ENCODE measurements around the gene PROSER2. TPM values are rescaled to one million over a fixed set of nuclear protein-coding genes. Genes with fewer than 3 reads are reported as not detected.

The PROSER2 gene
- total and polyA plus RNA-seq, 2 donors (not counting 3 experiments of a cell fraction or from before 2014, with no cell fraction given), result 5.9 to 22.6 TPM

GRCh38 chr10:11898372-11899066, 75.4 kb downstream of the PROSER2 start:
- Histone ChIP-seq H3K9me1 (replicated peaks; ENCODE audit: control insufficient read depth, extremely low read depth, insufficient read depth, low read length) (no peaks in the 10 kb centered on the region), H3K27ac (ENCODE audit: insufficient read depth, low read depth, low read length) (no peak overlapping the region), H3K79me2 (ENCODE audit: control insufficient read depth, insufficient read depth, low read length) (no peaks in the 10 kb centered on the region), H3K4me3 (replicated peaks in 1 of 3; ENCODE audit: insufficient read depth in 1 of 3, low read depth in 1 of 3, low read length in 3 of 3) (no peak overlapping the region), H3K9ac (replicated peaks; ENCODE audit: extremely low read depth, insufficient read depth, low read length) (no peak overlapping the region), H3K9me3 (replicated peaks; ENCODE audit: control insufficient read depth, insufficient read depth, low read length) (no peaks in the 10 kb centered on the region), H3K4me2 (ENCODE audit: insufficient read depth, low read length) (no peak overlapping the region), H4K20me1 (replicated peaks; ENCODE audit: control insufficient read depth, extremely low read depth, insufficient read depth, low read length) (no peaks in the 10 kb centered on the region), H3K36me3 (ENCODE audit: control insufficient read depth in 2 of 2, extremely low read depth in 1 of 2, insufficient read depth in 2 of 2, low read length in 2 of 2) (no peaks in the 10 kb centered on the region), H2AFZ (ENCODE audit: low read depth, low read length) (no peak overlapping the region), H3K27me3 (ENCODE audit: control insufficient read depth in 2 of 2, insufficient read depth in 2 of 2, low read length in 2 of 2) (peaks cover 3% of the 10 kb centered on the region in 2 experiments), H3K4me1 (ENCODE audit: control insufficient read depth, extremely low read depth, insufficient read depth, low read length) (no peaks in the 10 kb centered on the region)
- DNase-seq (ENCODE audit: low read depth, low spot score) (no peak), FAIRE-seq (no peak)
- POLR2A ChIA-PET, result no interaction called here
- CTCF ChIA-PET, result no interaction called here
- intact Hi-C loops (cut with micrococcal nuclease), result no loop called here
- TF ChIP-seq CTCF (IDR thresholded peaks at IDR 0.05; ENCODE audit: extremely low read depth in 1 of 2, insufficient read depth in 1 of 2, low read depth in 1 of 2, low read length in 2 of 2) (no peak), MYC (IDR thresholded peaks at IDR 0.05; ENCODE audit: low read depth, low read length) (no peak), FOS (IDR thresholded peaks at IDR 0.05; ENCODE audit: borderline replicate concordance, insufficient read depth, low read length) (no peak), POLR2A (IDR thresholded peaks at IDR 0.05; ENCODE audit: low read depth, low read length) (no peak), EZH2 (IDR thresholded peaks at IDR 0.05; ENCODE audit: borderline replicate concordance, low read depth, low read length, severe bottlenecking) (no peak)
- no TSS peak for BruUV-seq (replicated peaks)
- dilution Hi-C loops (cut with MboI; ENCODE audit: extremely low pct_ligation_motif_present, low sequenced_read_pairs), result no loop called here
